Stimulated activated CD8-positive, alpha-beta memory T cell treated with anti-CD3 and anti-CD28 coated beads, Interleukin-15, amount 100 ng/mL, for 24 hours (primary cell): ENCODE measurements around the gene PRAMEF20.

Experiments
- DNase-seq: peaks from one replicate; pipeline ENCODE4 v3.0.0-alpha.2; 2020; ENCODE audit warnings: low read depth

The PRAMEF20 gene

DNA sequence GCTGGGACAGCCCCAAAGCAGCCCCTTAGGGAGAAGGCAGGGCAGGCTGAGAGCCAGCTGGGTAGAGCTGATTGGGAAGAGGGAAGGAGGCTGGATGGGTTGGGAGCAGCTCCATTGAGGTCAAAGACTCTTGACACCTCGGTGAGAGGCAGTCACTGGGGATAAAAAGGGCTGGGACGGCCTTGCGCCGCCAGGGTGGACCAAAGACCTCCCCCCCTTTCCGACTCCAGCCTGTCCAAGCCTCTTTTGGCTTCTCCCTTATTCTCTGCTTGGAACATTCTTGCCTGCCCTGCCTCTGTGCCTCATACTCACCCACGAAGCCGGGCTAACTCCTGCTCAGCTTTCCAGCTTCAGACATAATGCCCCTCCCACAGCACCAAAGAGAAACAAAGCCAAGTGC is 52.4 kb downstream of the PRAMEF20 start:
- DNase-seq = no peak

DNA sequence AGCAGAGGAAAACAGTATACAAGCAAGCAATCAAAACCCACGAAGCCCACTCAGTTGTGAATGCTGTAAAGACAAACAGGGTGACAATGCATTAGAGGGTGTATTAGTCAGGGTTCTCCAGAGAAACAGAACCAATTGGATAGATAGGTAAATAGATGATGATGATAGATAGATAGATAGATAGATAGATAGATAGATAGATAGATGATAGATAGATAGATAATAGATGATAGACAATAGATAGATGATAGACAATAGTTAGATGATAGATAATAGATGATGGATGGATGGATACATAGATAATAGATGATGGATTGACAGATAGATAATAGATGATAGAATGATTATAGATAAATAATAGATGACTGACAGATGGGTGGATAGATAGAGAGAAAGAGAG is 55.3 kb downstream of the PRAMEF20 start:
- no peak for DNase-seq

DNA sequence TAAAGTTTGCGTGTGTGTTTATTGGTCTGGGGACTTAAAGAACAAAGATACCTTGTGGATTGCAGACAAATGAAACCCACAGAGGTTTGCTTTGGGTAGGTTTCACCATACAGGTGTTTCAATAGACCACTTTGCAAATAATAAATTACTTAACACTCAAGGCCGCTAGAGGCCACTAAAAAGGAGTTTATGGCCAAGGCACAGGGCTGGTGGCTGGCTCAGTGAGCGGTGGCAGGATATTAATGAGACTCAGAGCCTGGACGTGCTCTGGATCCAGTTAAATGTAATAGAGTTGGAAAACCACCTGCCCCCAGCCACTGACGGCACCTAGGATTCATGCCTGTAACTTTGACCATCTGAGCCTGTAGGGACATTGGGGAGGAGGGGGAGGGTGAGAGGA is 59.1 kb downstream of the PRAMEF20 start:
- no peak for DNase-seq
